ENCODE data around the gene EIF4G1. TPM values are rescaled to one million over a fixed set of nuclear protein-coding genes. Genes with fewer than 3 reads are reported as not detected.

Gene EIF4G1
- total and polyA plus RNA-seq, 2 donors (not counting 3 experiments of a cell fraction or from before 2014, with no cell fraction given), result 355 to 532 TPM

DNA sequence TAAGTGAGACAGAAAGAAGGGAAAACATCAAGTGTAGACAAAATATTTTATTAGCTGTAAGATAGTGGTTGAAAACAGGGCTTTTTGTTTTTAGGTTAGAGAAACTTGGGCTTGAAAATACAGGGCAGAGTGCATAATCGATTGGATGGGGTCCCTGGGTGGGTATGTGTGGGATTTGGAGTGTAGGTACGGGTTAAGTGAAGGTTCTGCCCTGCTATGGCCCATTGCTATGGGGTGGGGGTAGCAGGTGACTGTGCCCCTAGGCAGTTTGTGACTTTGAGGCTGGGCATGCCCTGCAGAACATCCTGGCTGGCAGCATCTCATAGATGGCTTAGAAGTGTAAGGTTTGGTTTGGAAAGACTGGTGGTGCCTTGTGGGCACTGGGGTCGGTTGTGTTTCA is 19.3 kb downstream of the EIF4G1 start:
- ChIA-PET CTCF (no interaction called here), POLR2A (no interaction called here)
- H3K4me2 ChIP-seq (ENCODE audit: insufficient read depth, low read length), result no peak overlapping the region
- H2AFZ ChIP-seq (ENCODE audit: low read depth, low read length), result no peak overlapping the region
- H3K36me3 ChIP-seq (ENCODE audit: control insufficient read depth in 2 of 2, extremely low read depth in 1 of 2, insufficient read depth in 2 of 2, low read length in 2 of 2), result peaks cover 27 to 31% of the 10 kb centered on the region in 2 experiments
- no peaks in the 10 kb centered on the region for H3K9me1 ChIP-seq (replicated peaks; ENCODE audit: control insufficient read depth, extremely low read depth, insufficient read depth, low read length)
- no peaks in the 10 kb centered on the region for H3K27me3 ChIP-seq (ENCODE audit: control insufficient read depth in 2 of 2, insufficient read depth in 2 of 2, low read length in 2 of 2)
- intact Hi-C loops (cut with micrococcal nuclease), result loop anchor here (2.0 to 10.0 kb wide), 2 partner anchors 35 to 1601 kb away; partner anchors contain the start of genes PSMD2 and TRA2B
- peak overlapping the region; percentile 81 for H3K9ac ChIP-seq (replicated peaks; ENCODE audit: extremely low read depth, insufficient read depth, low read length)
- peaks cover 36% of the 10 kb centered on the region for H3K79me2 ChIP-seq (ENCODE audit: control insufficient read depth, insufficient read depth, low read length)
- peak overlapping the region; percentile 99 for H3K27ac ChIP-seq (ENCODE audit: insufficient read depth, low read depth, low read length)
- dilution Hi-C loops (cut with MboI; ENCODE audit: extremely low pct_ligation_motif_present, low sequenced_read_pairs), result no loop called here
- DNase-seq (ENCODE audit: low read depth, low spot score), result no peak
- FAIRE-seq, result no peak
- peak; percentile 25 for TF ChIP-seq POLR2AphosphoS5 (IDR thresholded peaks at IDR 0.05; ENCODE audit: insufficient read depth, low read depth, low read length)
- TF ChIP-seq, protein P1, sequence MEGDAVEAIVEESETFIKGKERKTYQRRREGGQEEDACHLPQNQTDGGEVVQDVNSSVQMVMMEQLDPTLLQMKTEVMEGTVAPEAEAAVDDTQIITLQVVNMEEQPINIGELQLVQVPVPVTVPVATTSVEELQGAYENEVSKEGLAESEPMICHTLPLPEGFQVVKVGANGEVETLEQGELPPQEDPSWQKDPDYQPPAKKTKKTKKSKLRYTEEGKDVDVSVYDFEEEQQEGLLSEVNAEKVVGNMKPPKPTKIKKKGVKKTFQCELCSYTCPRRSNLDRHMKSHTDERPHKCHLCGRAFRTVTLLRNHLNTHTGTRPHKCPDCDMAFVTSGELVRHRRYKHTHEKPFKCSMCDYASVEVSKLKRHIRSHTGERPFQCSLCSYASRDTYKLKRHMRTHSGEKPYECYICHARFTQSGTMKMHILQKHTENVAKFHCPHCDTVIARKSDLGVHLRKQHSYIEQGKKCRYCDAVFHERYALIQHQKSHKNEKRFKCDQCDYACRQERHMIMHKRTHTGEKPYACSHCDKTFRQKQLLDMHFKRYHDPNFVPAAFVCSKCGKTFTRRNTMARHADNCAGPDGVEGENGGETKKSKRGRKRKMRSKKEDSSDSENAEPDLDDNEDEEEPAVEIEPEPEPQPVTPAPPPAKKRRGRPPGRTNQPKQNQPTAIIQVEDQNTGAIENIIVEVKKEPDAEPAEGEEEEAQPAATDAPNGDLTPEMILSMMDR (IDR thresholded peaks at IDR 0.05; ENCODE audit: extremely low read depth in 1 of 2, insufficient read depth in 1 of 2, low read depth in 1 of 2, low read length in 2 of 2), result no peak
- H3K9me3 ChIP-seq (replicated peaks; ENCODE audit: control insufficient read depth, insufficient read depth, low read length), result no peaks in the 10 kb centered on the region
- peaks cover 70% of the 10 kb centered on the region for H3K4me1 ChIP-seq (ENCODE audit: control insufficient read depth, extremely low read depth, insufficient read depth, low read length)
- no TSS peak for BruUV-seq (replicated peaks)
- no peak overlapping the region for H3K4me3 ChIP-seq (replicated peaks in 1 of 3; ENCODE audit: insufficient read depth in 1 of 3, low read depth in 1 of 3, low read length in 3 of 3)
- H4K20me1 ChIP-seq (replicated peaks; ENCODE audit: control insufficient read depth, extremely low read depth, insufficient read depth, low read length), result no peaks in the 10 kb centered on the region

DNA sequence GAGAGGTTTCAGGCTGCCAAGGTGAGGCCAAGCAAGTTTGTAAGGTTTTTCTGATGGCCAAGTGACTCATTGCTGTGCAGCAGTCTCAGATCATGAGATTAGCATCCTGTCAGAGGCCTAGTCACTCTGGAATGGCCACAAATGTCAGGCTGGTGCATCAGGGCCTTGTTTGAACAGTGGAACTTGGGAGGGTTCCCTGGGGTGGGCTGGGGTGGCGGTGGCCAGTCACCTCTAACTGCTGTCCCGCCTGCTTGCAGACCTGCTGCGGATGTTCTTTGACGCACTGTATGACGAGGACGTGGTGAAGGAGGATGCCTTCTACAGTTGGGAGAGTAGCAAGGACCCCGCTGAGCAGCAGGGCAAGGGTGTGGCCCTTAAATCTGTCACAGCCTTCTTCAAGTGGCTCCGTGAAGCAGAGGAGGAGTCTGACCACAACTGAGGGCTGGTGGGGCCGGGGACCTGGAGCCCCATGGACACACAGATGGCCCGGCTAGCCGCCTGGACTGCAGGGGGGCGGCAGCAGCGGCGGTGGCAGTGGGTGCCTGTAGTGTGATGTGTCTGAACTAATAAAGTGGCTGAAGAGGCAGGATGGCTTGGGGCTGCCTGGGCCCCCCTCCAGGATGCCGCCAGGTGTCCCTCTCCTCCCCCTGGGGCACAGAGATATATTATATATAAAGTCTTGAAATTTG is 20.2 kb downstream of the EIF4G1 start:
- Histone ChIP-seq H3K36me3 (ENCODE audit: control insufficient read depth in 2 of 2, extremely low read depth in 1 of 2, insufficient read depth in 2 of 2, low read length in 2 of 2) (peaks cover 21 to 25% of the 10 kb centered on the region in 2 experiments), H3K27ac (ENCODE audit: insufficient read depth, low read depth, low read length) (peak overlapping the region; percentile 99), H3K9me3 (replicated peaks; ENCODE audit: control insufficient read depth, insufficient read depth, low read length) (no peaks in the 10 kb centered on the region), H3K4me1 (ENCODE audit: control insufficient read depth, extremely low read depth, insufficient read depth, low read length) (peaks cover 75% of the 10 kb centered on the region), H2AFZ (ENCODE audit: low read depth, low read length) (no peak overlapping the region), H3K4me2 (ENCODE audit: insufficient read depth, low read length) (no peak overlapping the region), H3K79me2 (ENCODE audit: control insufficient read depth, insufficient read depth, low read length) (peaks cover 38% of the 10 kb centered on the region), H3K4me3 (replicated peaks in 1 of 3; ENCODE audit: insufficient read depth in 1 of 3, low read depth in 1 of 3, low read length in 3 of 3) (no peak overlapping the region), H3K27me3 (ENCODE audit: control insufficient read depth in 2 of 2, insufficient read depth in 2 of 2, low read length in 2 of 2) (no peaks in the 10 kb centered on the region), H3K9ac (replicated peaks; ENCODE audit: extremely low read depth, insufficient read depth, low read length) (peak overlapping the region; percentile 81), H4K20me1 (replicated peaks; ENCODE audit: control insufficient read depth, extremely low read depth, insufficient read depth, low read length) (no peaks in the 10 kb centered on the region), H3K9me1 (replicated peaks; ENCODE audit: control insufficient read depth, extremely low read depth, insufficient read depth, low read length) (no peaks in the 10 kb centered on the region)
- TF ChIP-seq, protein P1 (IDR thresholded peaks at IDR 0.05; ENCODE audit: extremely low read depth in 1 of 2, insufficient read depth in 1 of 2, low read depth in 1 of 2, low read length in 2 of 2), result no peak
- TF ChIP-seq FOS (IDR thresholded peaks at IDR 0.05; ENCODE audit: borderline replicate concordance, insufficient read depth, low read length) (peak; percentile 82), MYC (IDR thresholded peaks at IDR 0.05; ENCODE audit: low read depth, low read length) (no peak), POLR2A (IDR thresholded peaks at IDR 0.05; ENCODE audit: low read depth, low read length) (no peak), POLR2AphosphoS5 (IDR thresholded peaks at IDR 0.05; ENCODE audit: insufficient read depth, low read depth, low read length) (peak; percentile 23), GATA2 (IDR thresholded peaks at IDR 0.05; ENCODE audit: insufficient read depth, insufficient read length, low read depth, low read length) (peak; percentile 96), JUN (IDR thresholded peaks at IDR 0.05; ENCODE audit: borderline replicate concordance, insufficient read depth, insufficient read length, low read depth) (peak; percentile 59), EZH2 (IDR thresholded peaks at IDR 0.05; ENCODE audit: borderline replicate concordance, low read depth, low read length, severe bottlenecking) (no peak)
- TF ChIP-seq, protein P2, sequence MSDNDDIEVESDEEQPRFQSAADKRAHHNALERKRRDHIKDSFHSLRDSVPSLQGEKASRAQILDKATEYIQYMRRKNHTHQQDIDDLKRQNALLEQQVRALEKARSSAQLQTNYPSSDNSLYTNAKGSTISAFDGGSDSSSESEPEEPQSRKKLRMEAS (IDR thresholded peaks at IDR 0.05; ENCODE audit: insufficient read depth, insufficient read length), result no peak
- intact Hi-C loops (cut with micrococcal nuclease) (loop anchor here (10.0 kb wide), 1 partner anchor 1600 kb away; the partner anchor contains the start of gene TRA2B), dilution Hi-C loops (cut with MboI; ENCODE audit: extremely low pct_ligation_motif_present, low sequenced_read_pairs) (no loop called here)
- FAIRE-seq (peak; percentile 95), DNase-seq (ENCODE audit: low read depth, low spot score) (peak; percentile 53)
- CTCF ChIA-PET, result no interaction called here
- BruUV-seq (replicated peaks), result TSS peak; percentile 69
- POLR2A ChIA-PET, result no interaction called here
